Mammary epithelial cell (primary cell): ENCODE data around the gene SPATA3.
"Not testable (repeated sequence)": the region's sequence is repeated elsewhere in the genome, so short reads cannot be mapped to it uniquely, and the experiment has no call there.

Experiments used
- CTCF ChIP-seq, 2 donors: IDR thresholded peaks in 1 of 2; conservative IDR thresholded peaks in 1 of 2; 2 replicates each; pipeline ENCODE4 v1.5.1; 2011 to 2012; ENCODE audit warnings: inconsistent platforms in 2 of 2, low read length in 2 of 2, mild to moderate bottlenecking in 2 of 2, control low read depth in 1 of 2, low read depth in 1 of 2; ENCODE audit not compliant: insufficient read depth in 1 of 2; ENCODE audit errors: extremely low read depth in 1 of 2
- EZH2 ChIP-seq: IDR thresholded peaks from 2 replicates; pipeline ENCODE4 v1.6.1; 2012; ENCODE audit warnings: low read length, inconsistent platforms, borderline replicate concordance

- TF ChIP-seq CTCF (conservative IDR thresholded peaks at IDR 0.05 in 1 of 2, IDR thresholded peaks at IDR 0.05 in 1 of 2; ENCODE audit: extremely low read depth in 1 of 2, insufficient read depth in 1 of 2, low read depth in 1 of 2, low read length in 2 of 2); EZH2: not testable (repeated sequence)
These were observed 27.6 kb upstream of the SPATA3 start for GRCh38 chr2:230968314-230968713.
